ENCODE data around the gene ANKRD11. TPM values are rescaled to one million over a fixed set of nuclear protein-coding genes. Genes with fewer than 3 reads are reported as not detected.
A peak's percentile ranks its signal among the peaks of the same experiment; 100 is the strongest.

The ANKRD11 gene
- total and polyA plus RNA-seq, 2 donors: 51.2 to 73.3 TPM

DNA sequence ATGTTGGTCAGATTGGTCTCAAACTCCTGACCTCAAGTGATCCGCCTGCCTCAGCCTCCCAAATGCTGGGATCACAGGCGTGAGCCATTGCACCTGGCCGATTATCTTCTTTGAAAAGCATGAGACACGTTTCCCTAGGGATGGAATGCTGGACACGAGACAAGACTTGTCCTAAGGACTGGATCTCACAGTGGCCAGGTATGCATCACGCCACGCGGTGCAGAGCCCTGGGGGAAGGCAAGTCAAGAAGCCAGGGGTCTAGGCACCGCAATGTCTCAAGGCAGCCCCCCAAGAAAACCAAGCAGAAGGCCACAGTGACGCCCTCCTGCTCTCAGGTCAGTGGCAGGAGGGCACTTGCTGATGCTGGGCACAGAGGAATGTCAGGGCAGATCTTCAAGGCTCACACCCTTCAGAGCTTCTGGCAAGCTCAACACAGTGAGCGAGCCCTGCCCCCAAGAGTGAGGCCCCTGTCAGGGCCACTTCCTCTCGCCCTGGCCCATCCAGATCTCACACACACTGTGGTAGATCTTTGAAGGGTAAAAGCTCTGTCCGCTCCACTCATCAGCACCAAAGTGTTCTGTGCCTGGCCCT, 138.2 kb downstream of the ANKRD11 start:
- no peaks in the 10 kb centered on the region for H3K36me3 ChIP-seq (ENCODE audit: insufficient read depth)
- no peak for DNase-seq (ENCODE audit: extremely low spot score)
- no peak overlapping the region for H3K4me3 ChIP-seq (ENCODE audit: low read depth, low read length)
- H3K27ac ChIP-seq (ENCODE audit: low read depth): no peak overlapping the region
- H3K4me1 ChIP-seq (ENCODE audit: insufficient read depth): no peaks in the 10 kb centered on the region
- WGBS: 82% methylated on average over 13 of the region's 13 CpGs

- Histone ChIP-seq H3K36me3 (ENCODE audit: insufficient read depth) (no peaks in the 10 kb centered on the region), H3K4me3 (ENCODE audit: low read depth, low read length) (no peak overlapping the region), H3K4me1 (ENCODE audit: insufficient read depth) (no peaks in the 10 kb centered on the region), H3K27ac (ENCODE audit: low read depth) (no peak overlapping the region)
- no peak for DNase-seq (ENCODE audit: extremely low spot score)
- WGBS: 92% methylated on average over 12 of the region's 12 CpGs
Observed at GRCh38 chr16:89351645-89352044, 138.7 kb downstream of the ANKRD11 start.

DNA sequence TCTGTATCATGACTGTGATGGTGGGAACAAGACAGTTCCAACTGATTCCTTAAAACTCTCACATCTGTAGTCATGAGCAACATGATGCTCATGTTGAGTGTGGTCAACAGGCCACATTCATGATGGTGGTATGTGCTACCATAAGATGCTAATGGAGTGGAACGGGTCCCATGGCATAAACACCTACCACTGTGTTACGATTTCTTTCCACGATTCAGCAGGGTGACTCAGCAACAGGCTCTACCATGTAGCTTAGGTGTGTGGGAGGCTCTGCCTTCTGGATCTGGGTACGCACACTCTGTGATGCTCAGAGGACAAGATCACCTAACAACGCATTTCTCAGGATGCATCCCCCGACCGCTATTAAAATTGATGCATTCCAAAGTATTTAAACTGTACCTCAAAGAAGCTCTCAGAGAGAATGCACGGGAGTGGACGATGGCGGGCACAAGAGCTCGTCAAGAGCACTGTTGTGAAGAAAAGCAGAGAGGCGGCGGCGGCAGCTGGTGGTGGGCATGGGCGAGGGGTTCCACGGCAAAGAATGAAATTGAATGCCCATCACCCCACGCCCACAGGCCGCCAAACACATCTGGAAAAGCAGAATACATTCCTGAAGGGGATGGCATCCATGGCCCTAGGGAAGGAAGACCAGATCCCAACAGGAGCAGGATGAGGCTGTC, 139.5 kb downstream of the ANKRD11 start:
- Histone ChIP-seq H3K27ac (ENCODE audit: low read depth) (no peak overlapping the region), H3K4me1 (ENCODE audit: insufficient read depth) (no peaks in the 10 kb centered on the region), H3K4me3 (ENCODE audit: low read depth, low read length) (no peak overlapping the region), H3K36me3 (ENCODE audit: insufficient read depth) (no peaks in the 10 kb centered on the region)
- WGBS: 93% methylated on average over 18 of the region's 18 CpGs
- DNase-seq (ENCODE audit: extremely low spot score): no peak

DNA sequence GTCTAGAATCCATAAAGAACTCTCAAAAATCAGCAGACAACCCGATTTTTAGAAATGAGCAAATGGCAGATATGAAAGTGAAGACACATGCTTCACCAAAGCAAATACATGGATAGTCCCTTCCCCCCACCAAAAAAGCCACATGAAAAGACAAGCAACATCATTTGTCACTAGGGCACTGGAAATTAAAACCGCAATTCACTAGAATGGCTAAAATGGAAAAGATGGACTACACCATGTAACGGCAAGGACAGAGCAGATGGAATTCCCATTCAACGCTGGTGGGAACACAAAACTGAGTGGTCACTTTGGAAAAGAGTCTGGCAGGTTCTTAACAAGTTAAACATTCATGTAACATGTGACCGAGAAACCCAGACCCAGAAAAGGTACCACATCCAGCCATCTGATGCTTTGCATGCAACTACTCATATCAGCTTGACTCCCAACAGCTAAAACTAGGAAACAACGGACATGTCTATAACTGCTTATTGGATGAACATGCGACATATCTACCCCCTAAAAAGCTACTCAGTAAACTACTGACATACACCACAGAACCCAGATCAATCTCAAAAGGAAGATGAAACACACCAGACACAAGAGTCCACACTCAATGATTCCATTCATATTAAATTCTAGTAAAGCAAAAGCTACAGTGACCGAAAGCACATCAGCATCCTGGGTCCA, 140.3 kb downstream of the ANKRD11 start:
- Histone ChIP-seq H3K27ac (ENCODE audit: low read depth) (no peak overlapping the region), H3K4me3 (ENCODE audit: low read depth, low read length) (no peak overlapping the region), H3K4me1 (ENCODE audit: insufficient read depth) (no peaks in the 10 kb centered on the region), H3K36me3 (ENCODE audit: insufficient read depth) (no peaks in the 10 kb centered on the region)
- DNase-seq (ENCODE audit: extremely low spot score): no peak
- 89% methylated on average over 8 of the region's 8 CpGs for WGBS

DNA sequence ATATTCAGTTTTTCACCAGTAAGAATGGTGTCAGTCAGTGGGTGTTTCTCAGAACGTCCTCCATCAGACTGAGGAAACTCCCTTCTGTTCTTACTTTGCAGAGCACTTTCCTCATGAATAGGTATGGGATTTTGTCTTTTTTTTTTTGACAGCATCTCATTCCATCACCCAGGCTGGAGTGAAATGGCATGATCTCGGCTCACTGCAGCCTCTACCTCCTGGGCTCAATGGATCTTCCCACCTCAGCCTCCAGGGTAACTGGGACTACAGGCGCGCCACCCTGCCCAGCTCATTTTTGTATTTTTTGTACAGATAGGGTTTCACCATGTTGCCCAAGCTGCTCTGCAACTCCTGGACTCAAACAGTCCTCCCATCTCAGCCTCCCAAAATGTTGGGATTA, 142.6 kb downstream of the ANKRD11 start:
- Histone ChIP-seq H3K27ac (ENCODE audit: low read depth) (no peak overlapping the region), H3K4me1 (ENCODE audit: insufficient read depth) (no peaks in the 10 kb centered on the region), H3K36me3 (ENCODE audit: insufficient read depth) (no peaks in the 10 kb centered on the region), H3K4me3 (ENCODE audit: low read depth, low read length) (no peak overlapping the region)
- DNase-seq (ENCODE audit: extremely low spot score): no peak
- WGBS: 95% methylated on average over 4 of the region's 4 CpGs

DNA sequence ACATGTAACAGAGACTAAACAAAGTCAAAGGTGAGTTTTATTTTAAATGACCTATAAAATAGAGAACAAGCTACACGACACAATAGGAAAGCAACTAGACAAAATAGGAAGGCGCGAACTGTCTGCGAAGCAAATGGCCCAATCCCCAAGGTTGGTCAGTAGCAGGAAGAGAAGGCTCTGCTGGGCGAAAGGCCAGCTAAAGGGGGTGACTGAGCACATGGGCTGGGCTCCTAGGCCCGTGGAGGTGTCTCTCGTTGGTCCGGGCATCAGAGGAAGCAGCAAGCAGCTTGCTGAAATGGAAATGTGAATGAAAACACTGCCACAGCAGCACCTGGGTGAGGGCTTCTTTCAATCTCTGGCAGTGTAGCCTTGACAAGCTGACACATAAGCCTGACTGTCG, 143.5 kb downstream of the ANKRD11 start:
- Histone ChIP-seq H3K4me1 (ENCODE audit: insufficient read depth) (no peaks in the 10 kb centered on the region), H3K27ac (ENCODE audit: low read depth) (no peak overlapping the region), H3K36me3 (ENCODE audit: insufficient read depth) (no peaks in the 10 kb centered on the region), H3K4me3 (ENCODE audit: low read depth, low read length) (no peak overlapping the region)
- 75% methylated on average over 9 of the region's 9 CpGs for WGBS
- DNase-seq (ENCODE audit: extremely low spot score): no peak

GRCh38 chr16:89345642-89346150, 144.7 kb downstream of the ANKRD11 start:
- no peak overlapping the region for H3K4me3 ChIP-seq (ENCODE audit: low read depth, low read length)
- no peaks in the 10 kb centered on the region for H3K36me3 ChIP-seq (ENCODE audit: insufficient read depth)
- DNase-seq (ENCODE audit: extremely low spot score): no peak
- WGBS: 45% methylated on average over 9 of the region's 9 CpGs
- peaks cover 1% of the 10 kb centered on the region for H3K4me1 ChIP-seq (ENCODE audit: insufficient read depth)
- peak overlapping the region; percentile 48 for H3K27ac ChIP-seq (ENCODE audit: low read depth)

- H3K36me3 ChIP-seq (ENCODE audit: insufficient read depth): no peaks in the 10 kb centered on the region
- peak overlapping the region; percentile 14 for H3K27ac ChIP-seq (ENCODE audit: low read depth)
- DNase-seq (ENCODE audit: extremely low spot score): no peak
- no peak overlapping the region for H3K4me3 ChIP-seq (ENCODE audit: low read depth, low read length)
- 45% methylated on average over 20 of the region's 20 CpGs for WGBS
- peaks cover 1% of the 10 kb centered on the region for H3K4me1 ChIP-seq (ENCODE audit: insufficient read depth)
Observed at GRCh38 chr16:89344846-89345611, 145.3 kb downstream of the ANKRD11 start.

DNA sequence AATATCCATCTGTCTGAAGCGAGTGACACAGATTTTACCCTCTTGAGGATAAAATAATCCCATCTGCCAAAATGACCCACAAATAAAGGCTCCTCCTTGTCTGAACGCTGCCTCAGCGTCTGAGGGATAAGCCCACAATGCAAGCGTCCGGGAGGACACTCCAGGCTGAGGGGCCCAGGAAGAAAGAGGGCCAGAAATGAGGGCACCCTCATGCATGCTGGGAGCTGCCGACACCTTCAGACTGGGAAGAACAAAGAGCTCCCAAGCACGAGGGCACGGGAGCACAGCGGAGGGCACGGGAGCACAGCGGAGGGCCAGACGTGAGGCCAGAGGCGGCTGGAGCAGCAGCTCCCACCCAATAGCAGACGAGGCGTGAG, 145.9 kb downstream of the ANKRD11 start:
- H3K27ac ChIP-seq (ENCODE audit: low read depth): no peak overlapping the region
- no peak overlapping the region for H3K4me3 ChIP-seq (ENCODE audit: low read depth, low read length)
- H3K36me3 ChIP-seq (ENCODE audit: insufficient read depth): no peaks in the 10 kb centered on the region
- peaks cover 1% of the 10 kb centered on the region for H3K4me1 ChIP-seq (ENCODE audit: insufficient read depth)
- 55% methylated on average over 15 of the region's 15 CpGs for WGBS
- no peak for DNase-seq (ENCODE audit: extremely low spot score)

- Histone ChIP-seq H3K27ac (ENCODE audit: low read depth) (peak overlapping the region; percentile 70), H3K4me3 (ENCODE audit: low read depth, low read length) (no peak overlapping the region), H3K36me3 (ENCODE audit: insufficient read depth) (no peaks in the 10 kb centered on the region), H3K4me1 (ENCODE audit: insufficient read depth) (peaks cover 1% of the 10 kb centered on the region)
- 59% methylated on average over 36 of the region's 36 CpGs for WGBS
- DNase-seq (ENCODE audit: extremely low spot score): no peak
Observed at GRCh38 chr16:89343501-89344457, 146.6 kb downstream of the ANKRD11 start.

DNA sequence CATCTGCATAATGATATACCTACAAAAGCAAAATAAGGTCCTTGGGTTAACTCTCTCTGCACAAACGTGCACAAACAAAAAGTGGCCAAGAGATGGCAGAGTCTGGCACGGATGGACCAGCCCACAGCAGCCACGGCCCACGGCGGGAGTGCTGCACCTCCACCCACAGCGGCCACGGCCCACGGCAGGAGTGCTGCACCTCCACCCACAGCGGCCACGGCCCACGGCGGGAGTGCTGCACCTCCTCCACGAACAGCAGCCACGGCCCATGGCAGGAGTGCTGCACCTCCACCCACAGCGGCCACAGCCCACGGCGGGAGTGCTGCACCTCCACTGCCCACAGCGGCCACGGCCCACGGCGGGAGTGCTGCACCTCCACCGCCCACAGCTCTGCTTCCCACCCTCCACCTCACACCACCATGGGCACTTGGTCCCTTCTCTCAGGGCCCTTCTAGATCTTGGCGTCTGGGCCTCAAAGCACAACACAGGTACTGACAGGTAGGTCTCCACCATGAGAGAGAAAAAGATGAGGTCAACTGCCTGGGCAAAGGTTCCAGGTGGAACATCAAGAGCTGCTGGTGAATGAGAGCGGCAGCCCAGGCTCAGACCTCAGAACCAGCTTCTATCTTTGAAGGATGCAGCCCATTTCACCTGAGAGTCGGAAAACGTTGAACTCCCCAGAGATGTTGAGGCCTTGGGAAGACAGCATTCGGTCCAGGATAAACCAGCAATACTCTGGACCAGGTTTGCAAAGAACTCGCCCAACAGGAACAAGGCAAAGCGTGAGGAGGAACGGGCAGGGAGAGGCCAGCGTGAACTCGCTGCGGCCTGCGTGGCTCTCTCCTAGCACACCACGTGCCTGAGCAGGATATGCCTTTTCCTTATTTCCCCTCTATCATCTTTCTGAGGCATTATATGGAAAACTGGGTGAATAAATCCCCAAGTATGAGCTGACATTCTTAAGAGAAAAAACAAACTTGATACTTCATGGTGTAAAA, 148.4 kb downstream of the ANKRD11 start:
- Histone ChIP-seq H3K27ac (ENCODE audit: low read depth) (peak overlapping the region; percentile 28), H3K36me3 (ENCODE audit: insufficient read depth) (no peaks in the 10 kb centered on the region), H3K4me1 (ENCODE audit: insufficient read depth) (peaks cover 1% of the 10 kb centered on the region), H3K4me3 (ENCODE audit: low read depth, low read length) (no peak overlapping the region)
- no peak for DNase-seq (ENCODE audit: extremely low spot score)
- 76% methylated on average over 35 of the region's 35 CpGs for WGBS

- no peak overlapping the region for H3K4me3 ChIP-seq (ENCODE audit: low read depth, low read length)
- WGBS: 47% methylated on average over 7 of the region's 7 CpGs
- no peak overlapping the region for H3K27ac ChIP-seq (ENCODE audit: low read depth)
- no peaks in the 10 kb centered on the region for H3K36me3 ChIP-seq (ENCODE audit: insufficient read depth)
- DNase-seq (ENCODE audit: extremely low spot score): no peak
- peaks cover 1% of the 10 kb centered on the region for H3K4me1 ChIP-seq (ENCODE audit: insufficient read depth)
Observed at GRCh38 chr16:89341279-89341678, 149.1 kb downstream of the ANKRD11 start.
